HepG2 (cell line): Measurements from ENCODE around the gene SSNA1. TPM values are rescaled to one million over a fixed set of nuclear protein-coding genes. Genes with fewer than 3 reads are reported as not detected.
A peak's percentile ranks its signal among the peaks of the same experiment; 100 is the strongest.

ENCODE experiments used
- ELF1 ChIP-seq: sonication (generic); formaldehyde crosslinking; IDR thresholded peaks from 2 replicates; pipeline ENCODE4 v1.4.0; 2020; ENCODE audit warnings: missing genetic modification reagents
- FLYWCH1 ChIP-seq: sonication (generic); formaldehyde crosslinking; IDR thresholded peaks from 2 replicates; pipeline ENCODE4 v1.8.1; 2023; ENCODE audit warnings: mild to moderate bottlenecking, missing genetic modification reagents
- GATAD1 ChIP-seq: IDR thresholded peaks from 2 replicates; pipeline ENCODE4 v1.6.1; 2016; ENCODE audit warnings: missing genetic modification reagents, missing compliant biosample characterization
- HIVEP1 ChIP-seq: sonication (generic); formaldehyde crosslinking; IDR thresholded peaks from 2 replicates; pipeline ENCODE4 v1.4.0; 2020; ENCODE audit warnings: mild to moderate bottlenecking, missing genetic modification reagents
- JUN ChIP-seq: sonication (generic); formaldehyde crosslinking; IDR thresholded peaks from 2 replicates; pipeline ENCODE4 v1.4.0; 2020; ENCODE audit warnings: mild to moderate bottlenecking, missing genetic modification reagents
- NKX3-1 ChIP-seq: sonication (generic); formaldehyde crosslinking; IDR thresholded peaks from 2 replicates; pipeline ENCODE4 v1.5.0; 2020; ENCODE audit warnings: missing genetic modification reagents
- PPARG ChIP-seq: conservative IDR thresholded peaks from 2 replicates; pipeline ENCODE4 v1.6.1; 2016; ENCODE audit warnings: missing biosample characterization, missing genetic modification reagents
- ZKSCAN8 ChIP-seq: IDR thresholded peaks from 2 replicates; pipeline ENCODE4 v1.6.1; 2016; ENCODE audit warnings: borderline replicate concordance, missing genetic modification reagents, missing compliant biosample characterization
- ZMYM3 ChIP-seq: sonication (generic); formaldehyde crosslinking; IDR thresholded peaks from 2 replicates; pipeline ENCODE4 v1.5.1; 2020; ENCODE audit warnings: mild to moderate bottlenecking, missing genetic modification reagents
- ZNF10 ChIP-seq: sonication (generic); formaldehyde crosslinking; IDR thresholded peaks from 2 replicates; pipeline ENCODE4 v1.4.0; 2020; ENCODE audit warnings: mild to moderate bottlenecking, low read depth, missing genetic modification reagents, borderline replicate concordance
- ZNF143 ChIP-seq: sonication (generic); formaldehyde crosslinking; IDR thresholded peaks from 2 replicates; pipeline ENCODE4 v1.4.0; 2020; ENCODE audit warnings: missing genetic modification reagents
- ZNF253 ChIP-seq: sonication (generic); formaldehyde crosslinking; IDR thresholded peaks from 2 replicates; pipeline ENCODE4 v1.8.0; 2022; ENCODE audit warnings: mild to moderate bottlenecking, missing genetic modification reagents, borderline replicate concordance
- ZNF441 ChIP-seq: sonication (generic); formaldehyde crosslinking; IDR thresholded peaks from 2 replicates; pipeline ENCODE4 v1.7.0; 2021; ENCODE audit warnings: missing genetic modification reagents, borderline replicate concordance
- polyA plus RNA-seq, 8 experiments: library from polyadenylated mRNA; depleted of rRNA in 3 of 8; stranded (reverse) in 7 of 8; unstranded in 1 of 8; fragments of >200 nt; fragmentation: Illumina TruSeq in 4 of 8; extraction: Trizol in 4 of 8; gene quantifications; 2 replicates each; pipeline versions ENCODE4 v1.2.1 to v1.2.3, GENCODE V29; 2011 to 2016; ENCODE audit warnings: low read depth in 4 of 8, missing spikeins in 1 of 8, mixed read lengths in 1 of 8; ENCODE audit not compliant: insufficient read depth in 1 of 8
- total RNA-seq, 5 experiments: library from RNA; depleted of rRNA; stranded (reverse); fragments of >200 nt; fragmentation: Illumina TruSeq; extraction: Trizol; gene quantifications; 2 replicates each; pipeline ENCODE4 v1.2.3, GENCODE V29; 2016; ENCODE audit warnings: low read depth in 1 of 5
- TF ChIP-seq, protein P1 (sequence below): IDR thresholded peaks from 2 replicates; pipeline ENCODE4 v1.6.1; 2016; ENCODE audit warnings: mild to moderate bottlenecking, missing biosample characterization, missing genetic modification reagents
- TF ChIP-seq, protein P2 (sequence below): sonication (generic); formaldehyde crosslinking; IDR thresholded peaks from 2 replicates; pipeline ENCODE4 v1.4.0; 2020; ENCODE audit warnings: missing genetic modification reagents, low read depth, mild to moderate bottlenecking, borderline replicate concordance
- TF ChIP-seq, protein P3 (sequence below): sonication (generic); formaldehyde crosslinking; conservative IDR thresholded peaks from 2 replicates; pipeline ENCODE4 v1.4.0; 2020; ENCODE audit warnings: mild to moderate bottlenecking, missing genetic modification reagents, moderate library complexity
- TF ChIP-seq, protein P4 (sequence below): IDR thresholded peaks from 2 replicates; pipeline ENCODE4 v1.6.1; 2016
- TF ChIP-seq, protein P5 (sequence below): IDR thresholded peaks from 2 replicates; pipeline ENCODE4 v1.6.1; 2016; ENCODE audit warnings: mild to moderate bottlenecking
- TF ChIP-seq, protein P6 (sequence below): IDR thresholded peaks from 2 replicates; pipeline ENCODE4 v1.6.1; 2016; ENCODE audit warnings: missing compliant biosample characterization, missing genetic modification reagents, borderline replicate concordance

Gene SSNA1
- total and polyA plus RNA-seq, 2 of the 13 experiments (the other 11 are each of a cell fraction or from before 2014, with no cell fraction given): 35.9 to 49.4 TPM

DNA sequence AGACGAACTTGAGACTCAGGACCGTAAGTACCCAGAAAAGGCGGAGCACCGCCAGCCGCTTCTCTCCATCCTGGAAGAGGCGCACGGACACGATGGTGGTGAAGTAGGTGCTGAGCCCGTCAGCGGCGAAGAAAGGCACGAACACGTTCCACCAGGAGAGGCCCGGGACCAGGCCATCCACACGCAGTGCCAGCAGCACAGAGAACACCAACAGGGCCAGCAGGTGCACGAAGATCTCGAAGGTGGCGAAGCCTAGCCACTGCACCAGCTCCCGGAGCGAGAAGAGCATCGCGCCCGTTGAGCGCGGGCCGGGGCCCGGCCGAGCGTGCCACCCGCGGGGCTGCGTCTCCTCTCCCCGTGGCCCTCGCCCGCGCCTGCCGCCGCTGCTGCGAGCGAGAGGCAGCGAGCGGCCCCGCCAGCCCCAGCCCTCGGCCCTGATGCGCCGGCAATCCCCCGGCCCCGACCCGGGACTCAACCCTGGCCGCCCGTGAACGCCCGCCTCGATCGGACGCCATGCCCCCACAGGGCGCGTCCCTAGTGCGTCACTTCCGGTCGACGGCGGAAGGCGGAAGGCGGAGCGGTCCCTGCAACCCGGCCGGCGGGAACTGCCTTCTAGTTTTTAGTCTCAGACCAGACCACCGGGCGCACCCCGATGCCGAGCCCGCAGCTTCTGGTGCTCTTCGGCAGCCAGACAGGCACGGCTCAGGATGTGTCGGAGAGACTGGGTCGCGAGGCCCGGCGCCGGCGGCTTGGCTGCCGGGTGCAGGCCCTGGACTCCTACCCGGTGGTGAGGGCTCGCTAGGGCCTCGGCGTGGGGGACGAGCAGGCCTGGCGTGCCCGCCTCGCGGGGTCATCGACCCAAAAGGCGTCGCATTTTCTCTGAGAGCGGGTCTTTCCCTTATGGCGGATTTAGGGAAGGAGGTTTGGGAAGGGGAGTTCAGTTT lies 16.9 kb downstream of the SSNA1 start, which contains the start of the genes NDOR1 and TMEM203 (continued):
- TF ChIP-seq, protein P1, sequence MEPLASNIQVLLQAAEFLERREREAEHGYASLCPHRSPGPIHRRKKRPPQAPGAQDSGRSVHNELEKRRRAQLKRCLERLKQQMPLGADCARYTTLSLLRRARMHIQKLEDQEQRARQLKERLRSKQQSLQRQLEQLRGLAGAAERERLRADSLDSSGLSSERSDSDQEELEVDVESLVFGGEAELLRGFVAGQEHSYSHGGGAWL (CRISPR knock-in tag): peak; percentile 55; the same call in 1 of the 2 replicates
- peak; percentile 98 for TF ChIP-seq ELF1
- TF ChIP-seq ZNF441 (CRISPR knock-in tag): 0 out of 2 replicates have a peak, but pooled peaks have one; percentile 33
- TF ChIP-seq, protein P2, sequence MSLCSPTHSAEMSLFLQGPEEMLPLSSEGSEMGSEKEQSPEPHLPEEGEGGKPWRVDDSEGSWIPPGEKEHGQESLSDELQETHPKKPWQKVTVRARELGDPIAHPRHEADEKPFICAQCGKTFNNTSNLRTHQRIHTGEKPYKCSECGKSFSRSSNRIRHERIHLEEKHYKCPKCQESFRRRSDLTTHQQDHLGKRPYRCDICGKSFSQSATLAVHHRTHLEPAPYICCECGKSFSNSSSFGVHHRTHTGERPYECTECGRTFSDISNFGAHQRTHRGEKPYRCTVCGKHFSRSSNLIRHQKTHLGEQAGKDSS (CRISPR knock-in tag): peak; percentile 25; the same call in 1 of the 2 replicates
- TF ChIP-seq HIVEP1 (CRISPR knock-in tag): peak; percentile 54
- no peak for TF ChIP-seq ZMYM3 (CRISPR knock-in tag)
- peak; percentile 100 for TF ChIP-seq GATAD1 (CRISPR knock-in tag)
- TF ChIP-seq ZNF253 (CRISPR knock-in tag): no peak
- no peak for TF ChIP-seq JUN (CRISPR knock-in tag)
- TF ChIP-seq, protein P3, sequence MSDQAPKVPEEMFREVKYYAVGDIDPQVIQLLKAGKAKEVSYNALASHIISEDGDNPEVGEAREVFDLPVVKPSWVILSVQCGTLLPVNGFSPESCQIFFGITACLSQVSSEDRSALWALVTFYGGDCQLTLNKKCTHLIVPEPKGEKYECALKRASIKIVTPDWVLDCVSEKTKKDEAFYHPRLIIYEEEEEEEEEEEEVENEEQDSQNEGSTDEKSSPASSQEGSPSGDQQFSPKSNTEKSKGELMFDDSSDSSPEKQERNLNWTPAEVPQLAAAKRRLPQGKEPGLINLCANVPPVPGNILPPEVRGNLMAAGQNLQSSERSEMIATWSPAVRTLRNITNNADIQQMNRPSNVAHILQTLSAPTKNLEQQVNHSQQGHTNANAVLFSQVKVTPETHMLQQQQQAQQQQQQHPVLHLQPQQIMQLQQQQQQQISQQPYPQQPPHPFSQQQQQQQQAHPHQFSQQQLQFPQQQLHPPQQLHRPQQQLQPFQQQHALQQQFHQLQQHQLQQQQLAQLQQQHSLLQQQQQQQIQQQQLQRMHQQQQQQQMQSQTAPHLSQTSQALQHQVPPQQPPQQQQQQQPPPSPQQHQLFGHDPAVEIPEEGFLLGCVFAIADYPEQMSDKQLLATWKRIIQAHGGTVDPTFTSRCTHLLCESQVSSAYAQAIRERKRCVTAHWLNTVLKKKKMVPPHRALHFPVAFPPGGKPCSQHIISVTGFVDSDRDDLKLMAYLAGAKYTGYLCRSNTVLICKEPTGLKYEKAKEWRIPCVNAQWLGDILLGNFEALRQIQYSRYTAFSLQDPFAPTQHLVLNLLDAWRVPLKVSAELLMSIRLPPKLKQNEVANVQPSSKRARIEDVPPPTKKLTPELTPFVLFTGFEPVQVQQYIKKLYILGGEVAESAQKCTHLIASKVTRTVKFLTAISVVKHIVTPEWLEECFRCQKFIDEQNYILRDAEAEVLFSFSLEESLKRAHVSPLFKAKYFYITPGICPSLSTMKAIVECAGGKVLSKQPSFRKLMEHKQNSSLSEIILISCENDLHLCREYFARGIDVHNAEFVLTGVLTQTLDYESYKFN (CRISPR knock-in tag): 0 out of 2 replicates have a peak, but pooled peaks have one; percentile 7
- TF ChIP-seq, protein P4, sequence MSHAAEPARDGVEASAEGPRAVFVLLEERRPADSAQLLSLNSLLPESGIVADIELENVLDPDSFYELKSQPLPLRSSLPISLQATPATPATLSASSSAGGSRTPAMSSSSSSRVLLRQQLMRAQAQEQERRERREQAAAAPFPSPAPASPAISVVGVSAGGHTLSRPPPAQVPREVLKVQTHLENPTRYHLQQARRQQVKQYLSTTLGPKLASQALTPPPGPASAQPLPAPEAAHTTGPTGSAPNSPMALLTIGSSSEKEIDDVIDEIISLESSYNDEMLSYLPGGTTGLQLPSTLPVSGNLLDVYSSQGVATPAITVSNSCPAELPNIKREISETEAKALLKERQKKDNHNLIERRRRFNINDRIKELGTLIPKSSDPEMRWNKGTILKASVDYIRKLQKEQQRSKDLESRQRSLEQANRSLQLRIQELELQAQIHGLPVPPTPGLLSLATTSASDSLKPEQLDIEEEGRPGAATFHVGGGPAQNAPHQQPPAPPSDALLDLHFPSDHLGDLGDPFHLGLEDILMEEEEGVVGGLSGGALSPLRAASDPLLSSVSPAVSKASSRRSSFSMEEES (CRISPR knock-in tag): 0 out of 2 replicates have a peak, but pooled peaks have one; percentile 19
- 0 out of 2 replicates have a peak, but pooled peaks have one; percentile 28 for TF ChIP-seq NKX3-1 (CRISPR knock-in tag)
- TF ChIP-seq, protein P5, sequence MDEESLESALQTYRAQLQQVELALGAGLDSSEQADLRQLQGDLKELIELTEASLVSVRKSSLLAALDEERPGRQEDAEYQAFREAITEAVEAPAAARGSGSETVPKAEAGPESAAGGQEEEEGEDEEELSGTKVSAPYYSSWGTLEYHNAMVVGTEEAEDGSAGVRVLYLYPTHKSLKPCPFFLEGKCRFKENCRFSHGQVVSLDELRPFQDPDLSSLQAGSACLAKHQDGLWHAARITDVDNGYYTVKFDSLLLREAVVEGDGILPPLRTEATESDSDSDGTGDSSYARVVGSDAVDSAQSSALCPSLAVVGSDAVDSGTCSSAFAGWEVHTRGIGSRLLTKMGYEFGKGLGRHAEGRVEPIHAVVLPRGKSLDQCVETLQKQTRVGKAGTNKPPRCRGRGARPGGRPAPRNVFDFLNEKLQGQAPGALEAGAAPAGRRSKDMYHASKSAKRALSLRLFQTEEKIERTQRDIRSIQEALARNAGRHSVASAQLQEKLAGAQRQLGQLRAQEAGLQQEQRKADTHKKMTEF (CRISPR knock-in tag): peak; percentile 80
- no peak for TF ChIP-seq ZKSCAN8
- TF ChIP-seq ZNF10 (CRISPR knock-in tag): no peak
- no peak for TF ChIP-seq PPARG (CRISPR knock-in tag)
- TF ChIP-seq, protein P6, sequence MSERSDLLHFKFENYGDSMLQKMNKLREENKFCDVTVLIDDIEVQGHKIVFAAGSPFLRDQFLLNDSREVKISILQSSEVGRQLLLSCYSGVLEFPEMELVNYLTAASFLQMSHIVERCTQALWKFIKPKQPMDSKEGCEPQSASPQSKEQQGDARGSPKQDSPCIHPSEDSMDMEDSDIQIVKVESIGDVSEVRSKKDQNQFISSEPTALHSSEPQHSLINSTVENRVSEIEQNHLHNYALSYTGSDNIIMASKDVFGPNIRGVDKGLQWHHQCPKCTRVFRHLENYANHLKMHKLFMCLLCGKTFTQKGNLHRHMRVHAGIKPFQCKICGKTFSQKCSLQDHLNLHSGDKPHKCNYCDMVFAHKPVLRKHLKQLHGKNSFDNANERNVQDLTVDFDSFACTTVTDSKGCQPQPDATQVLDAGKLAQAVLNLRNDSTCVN (CRISPR knock-in tag): 0 out of 2 replicates have a peak, but pooled peaks have one; percentile 33
- 0 out of 2 replicates have a peak, but pooled peaks have one; percentile 59 for TF ChIP-seq ZNF143 (CRISPR knock-in tag)
- no peak for TF ChIP-seq FLYWCH1
